ENCODE measurements around the gene CCDC66. TPM values are rescaled to one million over a fixed set of nuclear protein-coding genes. Genes with fewer than 3 reads are reported as not detected.

The CCDC66 gene
- total RNA-seq, 1 experiment from 2014 or later = 32.0 TPM

GRCh38 chr3:56624725-56625124, 67.8 kb downstream of the CCDC66 start:
- no peaks in the 10 kb centered on the region for H3K79me2 ChIP-seq (ENCODE audit: insufficient read depth, low read length)
- no peak overlapping the region for H4K91ac ChIP-seq (ENCODE audit: insufficient read length, low read depth, low read length)
- no peak overlapping the region for H2BK15ac ChIP-seq (ENCODE audit: low read depth, low read length)
- H3K4me1 ChIP-seq (ENCODE audit: insufficient read depth, low read length) = no peaks in the 10 kb centered on the region
- no peak overlapping the region for H3K18ac ChIP-seq (ENCODE audit: insufficient read length, low read depth, low read length)
- no peak overlapping the region for H3T11ph ChIP-seq (ENCODE audit: low read length)
- no peaks in the 10 kb centered on the region for H3K9me3 ChIP-seq (ENCODE audit: control insufficient read depth, low read depth, low read length)
- Mint-ChIP-seq H3K27me3 (ENCODE audit: low read depth) (no peaks in the 10 kb centered on the region), H3K27ac (peak overlapping the region in 1 of 3 experiments; percentile 60; a peak in 1 of 7 replicates), H3K4me3 (no peak overlapping the region), H3K36me3 (ENCODE audit: insufficient read depth in 1 of 3, low read depth in 3 of 3) (peaks cover 16 to 65% (median 54%) of the 10 kb centered on the region in 3 experiments; a peak in 6 of 7 replicates), H3K4me1 (peaks cover 0 to 2% of the 10 kb centered on the region in 2 experiments; a peak in 1 of 4 replicates), H3K9me3 (no peaks in the 10 kb centered on the region)
- no peaks in the 10 kb centered on the region for H3K79me1 ChIP-seq (ENCODE audit: insufficient read depth, low read depth, low read length, poor library complexity, severe bottlenecking)
- H2BK12ac ChIP-seq (ENCODE audit: insufficient read length, low read depth, low read length) = no peak overlapping the region
- no peak overlapping the region for H4K5ac ChIP-seq (ENCODE audit: insufficient read length, low read depth, low read length)
- no peak for DNase-seq
- H3K4ac ChIP-seq (ENCODE audit: low read depth, low read length) = no peak overlapping the region
- no peak overlapping the region for H3K56ac ChIP-seq (ENCODE audit: insufficient read length, low read depth, low read length)
- H3K23ac ChIP-seq (ENCODE audit: insufficient read length, low read depth, low read length) = no peak overlapping the region
- no peak overlapping the region for H3K4me2 ChIP-seq (ENCODE audit: insufficient read depth, insufficient read length, low read length)
- H3K27me3 ChIP-seq (ENCODE audit: insufficient read depth, low read length) = no peaks in the 10 kb centered on the region
- H2BK120ac ChIP-seq (ENCODE audit: low read depth, low read length, poor library complexity, severe bottlenecking) = no peak overlapping the region
- H2BK20ac ChIP-seq (ENCODE audit: low read depth, low read length, poor library complexity, severe bottlenecking) = no peak overlapping the region
- TF ChIP-seq, protein P1, sequence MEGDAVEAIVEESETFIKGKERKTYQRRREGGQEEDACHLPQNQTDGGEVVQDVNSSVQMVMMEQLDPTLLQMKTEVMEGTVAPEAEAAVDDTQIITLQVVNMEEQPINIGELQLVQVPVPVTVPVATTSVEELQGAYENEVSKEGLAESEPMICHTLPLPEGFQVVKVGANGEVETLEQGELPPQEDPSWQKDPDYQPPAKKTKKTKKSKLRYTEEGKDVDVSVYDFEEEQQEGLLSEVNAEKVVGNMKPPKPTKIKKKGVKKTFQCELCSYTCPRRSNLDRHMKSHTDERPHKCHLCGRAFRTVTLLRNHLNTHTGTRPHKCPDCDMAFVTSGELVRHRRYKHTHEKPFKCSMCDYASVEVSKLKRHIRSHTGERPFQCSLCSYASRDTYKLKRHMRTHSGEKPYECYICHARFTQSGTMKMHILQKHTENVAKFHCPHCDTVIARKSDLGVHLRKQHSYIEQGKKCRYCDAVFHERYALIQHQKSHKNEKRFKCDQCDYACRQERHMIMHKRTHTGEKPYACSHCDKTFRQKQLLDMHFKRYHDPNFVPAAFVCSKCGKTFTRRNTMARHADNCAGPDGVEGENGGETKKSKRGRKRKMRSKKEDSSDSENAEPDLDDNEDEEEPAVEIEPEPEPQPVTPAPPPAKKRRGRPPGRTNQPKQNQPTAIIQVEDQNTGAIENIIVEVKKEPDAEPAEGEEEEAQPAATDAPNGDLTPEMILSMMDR (conservative IDR thresholded peaks at IDR 0.05) = no peak
- H3K23me2 ChIP-seq (ENCODE audit: insufficient read length, low read depth, low read length, poor library complexity, severe bottlenecking) = no peaks in the 10 kb centered on the region
- no peaks in the 10 kb centered on the region for H4K20me1 ChIP-seq (ENCODE audit: control insufficient read depth, insufficient read depth, insufficient read length)
- H3K14ac ChIP-seq (ENCODE audit: insufficient read depth, low read length) = no peak overlapping the region
- no peak overlapping the region for H3K9ac ChIP-seq (ENCODE audit: extremely low read depth, insufficient read length, low read length)
- no peak overlapping the region for H4K8ac ChIP-seq (replicated peaks; ENCODE audit: insufficient read length, low read depth, low read length)
- no peak overlapping the region for H2BK5ac ChIP-seq (ENCODE audit: insufficient read length, low read length)
- WGBS (ENCODE audit: extremely low coverage, insufficient read length, low lambda C conversion rate) = no CpG with 5 or more reads among the region's 3 CpGs
- H2AFZ ChIP-seq (ENCODE audit: low read length) = no peak overlapping the region
- H2AK5ac ChIP-seq (ENCODE audit: insufficient read length, low read length) = no peak overlapping the region
- H3K27ac ChIP-seq (ENCODE audit: insufficient read length, low read depth, low read length) = no peak overlapping the region

Data from H9 (cell line).